Measurements from ENCODE around the gene NRM.
"Not testable (repeated sequence)": the region's sequence is repeated elsewhere in the genome, so short reads cannot be mapped to it uniquely, and the experiment has no call there.

NRM gene

DNA sequence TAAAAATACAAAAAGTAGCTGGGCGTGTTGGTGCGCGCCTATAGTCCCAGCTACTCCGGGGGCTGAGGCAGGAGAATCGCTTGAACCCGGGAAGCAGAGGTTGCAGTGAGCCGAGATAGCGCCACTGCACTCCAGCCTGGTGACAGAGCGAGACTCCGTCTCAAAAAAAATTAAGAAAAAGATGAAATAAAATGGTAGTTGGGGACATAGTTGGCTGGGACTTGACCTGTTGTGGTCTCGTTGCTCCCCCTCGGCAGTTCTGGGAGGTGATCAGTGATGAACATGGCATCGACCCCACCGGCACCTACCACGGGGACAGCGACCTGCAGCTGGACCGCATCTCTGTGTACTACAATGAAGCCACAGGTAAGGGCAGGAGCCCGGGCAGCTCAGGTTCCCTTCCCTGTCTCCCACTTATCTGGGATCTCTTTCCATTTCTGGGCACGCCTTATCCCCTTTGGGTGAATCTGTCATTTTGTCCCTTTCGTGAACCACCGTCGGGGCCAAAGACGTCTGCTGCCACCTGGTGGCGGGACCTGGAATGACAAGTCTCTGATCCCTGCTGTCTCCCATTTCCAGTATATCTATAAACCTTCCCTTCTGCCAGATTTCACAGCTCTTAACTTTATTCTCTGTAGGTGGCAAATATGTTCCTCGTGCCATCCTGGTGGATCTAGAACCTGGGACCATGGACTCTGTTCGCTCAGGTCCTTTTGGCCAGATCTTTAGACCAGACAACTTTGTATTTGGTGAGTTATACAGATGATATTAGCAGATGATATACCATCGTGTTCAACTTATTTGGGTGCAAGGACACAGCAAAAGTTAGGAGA is 31.7 kb upstream of the NRM start:
- peak; percentile 92 for TF ChIP-seq CTCF (conservative IDR thresholded peaks at IDR 0.05; ENCODE audit: low read depth, low read length)
- H3K4me3 ChIP-seq (ENCODE audit: low read depth, low read length), result peak overlapping the region; percentile 88
- peak; percentile 79 for DNase-seq (ENCODE audit: low read depth)

DNA sequence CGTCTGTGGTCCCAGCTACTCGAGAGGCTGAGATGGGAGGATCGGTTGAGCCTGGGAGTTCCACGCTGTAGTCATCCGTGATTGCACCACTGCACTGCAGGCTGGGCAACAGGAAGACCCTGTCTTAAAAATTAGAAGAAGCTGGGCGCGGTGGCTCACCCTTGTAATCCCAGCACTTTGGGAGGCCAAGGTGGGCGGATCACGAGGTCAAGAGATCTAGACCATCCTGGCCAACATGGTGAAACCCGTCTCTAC is 31.2 kb upstream of the NRM start:
- peak; percentile 60 for DNase-seq (ENCODE audit: low read depth)
- peak overlapping the region; percentile 88 for H3K4me3 ChIP-seq (ENCODE audit: low read depth, low read length)

- peak; percentile 93 for DNase-seq (ENCODE audit: low read depth)
- TF ChIP-seq CTCF (conservative IDR thresholded peaks at IDR 0.05; ENCODE audit: low read depth, low read length), result peak; percentile 32
- peak overlapping the region; percentile 88 for H3K4me3 ChIP-seq (ENCODE audit: low read depth, low read length)
Observed at GRCh38 chr6:30721198-30722024, 30.6 kb upstream of the NRM start.

DNA sequence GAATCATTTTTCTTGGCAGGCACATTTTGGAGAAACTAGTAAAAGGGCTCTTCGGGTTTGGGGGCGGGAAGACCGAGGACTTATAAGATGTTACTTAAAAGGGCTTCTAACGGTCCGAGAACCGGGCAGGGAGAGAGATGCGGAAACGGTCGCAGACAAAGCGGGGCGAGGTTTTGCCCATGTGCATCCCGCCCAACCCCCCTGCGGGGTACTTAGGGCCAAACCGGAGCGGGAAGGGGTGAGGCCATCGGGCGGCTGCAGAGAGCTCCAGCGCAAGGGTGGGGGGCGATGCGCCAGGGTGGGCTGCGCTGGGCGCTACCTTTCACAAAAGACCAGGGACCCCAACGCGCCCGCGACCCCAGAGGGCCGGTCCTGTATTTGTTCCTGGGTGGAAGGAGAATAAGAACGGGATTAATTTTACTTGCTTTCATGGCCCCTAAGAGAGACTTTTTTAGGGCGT is 30.0 kb upstream of the NRM start:
- peak overlapping the region; percentile 88 for H3K4me3 ChIP-seq (ENCODE audit: low read depth, low read length)
- no peak for TF ChIP-seq CTCF (conservative IDR thresholded peaks at IDR 0.05; ENCODE audit: low read depth, low read length)
- peak; percentile 41 for DNase-seq (ENCODE audit: low read depth)

DNA sequence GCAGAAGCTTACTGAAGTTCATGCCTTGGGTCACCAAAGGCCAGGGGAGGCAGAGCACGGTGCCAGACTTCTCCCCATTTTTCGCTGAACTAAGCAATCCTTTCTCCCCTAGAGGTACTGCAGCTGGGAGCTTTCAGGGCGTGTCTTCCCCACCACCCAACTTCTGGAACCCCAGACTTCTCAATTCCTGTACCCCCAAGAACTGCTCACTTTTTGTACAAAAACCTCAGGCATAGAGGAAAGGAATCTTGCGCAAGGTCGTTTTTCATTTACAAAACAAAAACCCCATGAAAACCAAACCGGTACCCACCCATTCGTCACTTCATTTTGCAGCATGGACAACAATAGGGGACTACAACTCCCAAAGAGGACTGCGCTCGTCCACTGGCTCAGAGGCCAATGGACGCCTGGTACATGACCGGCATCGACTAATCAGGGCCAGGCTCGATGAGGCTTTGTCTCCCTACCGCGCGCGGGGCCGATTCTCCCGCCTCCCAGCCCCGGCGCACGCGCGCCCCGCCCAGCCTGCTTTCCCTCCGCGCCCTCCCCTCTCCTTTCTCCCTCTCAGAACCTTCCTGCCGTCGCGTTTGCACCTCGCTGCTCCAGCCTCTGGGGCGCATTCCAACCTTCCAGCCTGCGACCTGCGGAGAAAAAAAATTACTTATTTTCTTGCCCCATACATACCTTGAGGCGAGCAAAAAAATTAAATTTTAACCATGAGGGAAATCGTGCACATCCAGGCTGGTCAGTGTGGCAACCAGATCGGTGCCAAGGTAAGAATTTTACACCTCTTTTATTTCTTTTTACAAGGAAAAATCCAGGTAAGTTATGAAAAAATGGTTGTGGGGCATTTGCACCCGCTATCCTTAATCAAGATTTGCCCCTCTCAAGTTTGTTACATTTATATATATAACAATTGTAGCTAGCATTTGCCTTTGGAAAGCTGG is 29.3 kb upstream of the NRM start, which contains the start of gene TUBB:
TUBB (plus strand) TSS at position 562 of the 947 bp plus-strand sequence; CDS start at position 717, 155 bp downstream.
- peak; percentile 99 for DNase-seq (ENCODE audit: low read depth)
- peak within 1 kb of the TSS; percentile 88 for H3K4me3 ChIP-seq (ENCODE audit: low read depth, low read length)
- TF ChIP-seq CTCF (conservative IDR thresholded peaks at IDR 0.05; ENCODE audit: low read depth, low read length), result peak; percentile 20

- DNase-seq (ENCODE audit: low read depth), result no peak
- no peak for TF ChIP-seq CTCF (conservative IDR thresholded peaks at IDR 0.05; ENCODE audit: low read depth, low read length)
- peak overlapping the region; percentile 88 for H3K4me3 ChIP-seq (ENCODE audit: low read depth, low read length)
Observed at GRCh38 chr6:30719356-30719755, 28.6 kb upstream of the NRM start.

DNA sequence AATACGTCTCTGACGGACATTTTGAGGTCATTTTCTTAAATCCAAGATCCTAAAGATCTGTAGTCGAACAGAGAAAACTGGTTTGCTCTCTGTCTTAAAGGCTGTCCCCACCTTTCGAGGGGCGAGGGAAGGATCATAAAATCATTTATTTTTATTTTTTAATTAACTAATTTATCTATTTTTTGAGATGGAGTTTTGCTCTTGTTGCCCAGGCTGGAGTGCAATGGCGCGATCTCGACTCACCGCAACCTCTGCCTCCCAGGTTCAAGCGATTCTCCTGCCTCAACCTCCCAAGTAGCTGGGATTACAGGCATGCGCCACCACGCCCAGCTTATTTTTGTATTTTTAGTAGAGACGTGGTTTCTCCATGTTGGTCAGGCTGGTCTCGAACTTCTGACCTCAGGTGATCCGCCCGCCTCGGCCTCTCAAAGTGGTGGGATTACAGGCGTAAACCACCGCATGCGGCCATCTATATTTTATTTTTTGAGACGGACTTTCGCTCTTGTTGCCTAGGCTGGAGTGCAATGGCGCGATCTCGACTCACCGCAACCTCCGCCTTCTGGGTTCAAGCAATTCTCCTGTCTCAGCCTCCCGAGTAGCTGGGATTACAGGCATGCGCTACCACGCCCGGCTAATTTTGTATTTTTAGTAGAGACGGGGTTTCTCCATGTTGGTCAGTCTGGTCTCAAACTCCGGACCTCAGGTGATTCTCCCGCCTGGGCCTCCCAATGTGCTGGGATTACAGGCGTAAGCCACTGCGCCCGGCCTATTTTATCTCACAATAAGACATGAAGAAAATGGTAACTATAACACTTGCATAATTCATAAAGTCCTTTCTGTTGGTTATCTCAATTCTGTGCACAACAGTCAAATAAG is 27.3 kb upstream of the NRM start:
- peak overlapping the region; percentile 41 for H3K4me3 ChIP-seq (ENCODE audit: low read depth, low read length)
- DNase-seq (ENCODE audit: low read depth), result not testable (repeated sequence)
